Neutrophil (primary cell): ENCODE results near the gene REP15.

Experiments
- H3K27ac ChIP-seq: fragments of 200-600 bp; sonication (generic); 2 replicates; pipeline ENCODE4 v1.5.1; 2016; ENCODE audit warnings: mild to moderate bottlenecking, moderate library complexity
- H3K27me3 ChIP-seq: fragments of 200-600 bp; sonication (generic); 2 replicates; pipeline ENCODE4 v1.6.0; 2016; ENCODE audit warnings: mild to moderate bottlenecking
- H3K36me3 ChIP-seq: fragments of 200-600 bp; sonication (generic); 2 replicates; pipeline ENCODE4 v1.5.1; 2017
- H3K4me1 ChIP-seq, 2 experiments: fragments of 200-600 bp in 1 of 2; sonication (generic) in 1 of 2; 1 replicate in 1 of 2; 2 replicates in 1 of 2; pipeline versions ENCODE4 v1.5.1 to v1.6.1; 2013 to 2016; ENCODE audit warnings: low read depth in 1 of 2, low read length in 1 of 2, mild to moderate bottlenecking in 1 of 2, moderate library complexity in 1 of 2; ENCODE audit not compliant: control insufficient read depth in 1 of 2, insufficient read depth in 1 of 2
- H3K4me3 ChIP-seq, 2 experiments: fragments of 200-600 bp in 1 of 2; sonication (generic) in 1 of 2; 1 replicate in 1 of 2; 2 replicates in 1 of 2; pipeline ENCODE4 v1.5.1; 2013 to 2016; ENCODE audit warnings: low read depth in 1 of 2, low read length in 1 of 2, mild to moderate bottlenecking in 1 of 2, moderate library complexity in 1 of 2
- H3K9me3 ChIP-seq: fragments of 200-600 bp; sonication (generic); 2 replicates; pipeline ENCODE4 v1.5.1; 2016
- CTCF ChIP-seq: fragments of 200-600 bp; sonication (generic); IDR thresholded peaks from 2 replicates; pipeline ENCODE4 v1.5.1; 2016; ENCODE audit warnings: antibody characterized with exemption

Gene REP15

GRCh38 chr12:27696864-27697564 is 767 bp downstream of the REP15 start:
- Histone ChIP-seq H3K27ac (no peak overlapping the region), H3K27me3 (no peaks in the 10 kb centered on the region), H3K9me3 (no peaks in the 10 kb centered on the region), H3K4me1 (no peaks in the 10 kb centered on the region), H3K4me3 (no peak overlapping the region), H3K36me3 (no peaks in the 10 kb centered on the region)
- TF ChIP-seq CTCF = no peak

GRCh38 chr12:27703720-27704452 is 7.6 kb downstream of the REP15 start:
- Histone ChIP-seq H3K27me3 (no peaks in the 10 kb centered on the region), H3K27ac (no peak overlapping the region), H3K4me1 (peaks cover 6 to 9% of the 10 kb centered on the region in 2 experiments), H3K36me3 (no peaks in the 10 kb centered on the region), H3K9me3 (no peaks in the 10 kb centered on the region), H3K4me3 (no peak overlapping the region)
- TF ChIP-seq CTCF = peak; percentile 34

GRCh38 chr12:27705263-27705662 is 9.0 kb downstream of the REP15 start:
- H3K4me1 ChIP-seq = peaks cover 13% of the 10 kb centered on the region in 2 experiments
- no peaks in the 10 kb centered on the region for H3K9me3 ChIP-seq
- no peak for TF ChIP-seq CTCF
- H3K27me3 ChIP-seq = no peaks in the 10 kb centered on the region
- no peak overlapping the region for H3K4me3 ChIP-seq
- no peak overlapping the region for H3K27ac ChIP-seq
- H3K36me3 ChIP-seq = no peaks in the 10 kb centered on the region

- Histone ChIP-seq H3K27me3 (no peaks in the 10 kb centered on the region), H3K36me3 (no peaks in the 10 kb centered on the region), H3K4me3 (no peak overlapping the region), H3K4me1 (peaks cover 22 to 26% of the 10 kb centered on the region in 2 experiments), H3K9me3 (no peaks in the 10 kb centered on the region), H3K27ac (no peak overlapping the region)
- TF ChIP-seq CTCF = no peak
Observed at GRCh38 chr12:27707216-27707615, 11.0 kb downstream of the REP15 start.

GRCh38 chr12:27709212-27709931 is 13.1 kb downstream of the REP15 start:
- no peaks in the 10 kb centered on the region for H3K27me3 ChIP-seq
- peaks cover 13 to 20% of the 10 kb centered on the region in 2 experiments for H3K4me1 ChIP-seq
- no peak for TF ChIP-seq CTCF
- H3K27ac ChIP-seq = no peak overlapping the region
- H3K9me3 ChIP-seq = no peaks in the 10 kb centered on the region
- no peaks in the 10 kb centered on the region for H3K36me3 ChIP-seq
- peak overlapping the region; percentile 64 to 83 for H3K4me3 ChIP-seq
